Testis (tissue), 3 donors: Measurements from ENCODE around the gene DHDH. TPM values are rescaled to one million over a fixed set of nuclear protein-coding genes. Genes with fewer than 3 reads are reported as not detected.
A peak's percentile ranks its signal among the peaks of the same experiment; 100 is the strongest.

Experiments
- DNase-seq: peaks from one replicate; pipeline ENCODE4 v3.0.0-alpha.2; 2019
- H3K27ac ChIP-seq, 2 donors: fragments of 200-600 bp; sonication (generic); one replicate each; pipeline ENCODE4 v1.5.1; 2019
- H3K27me3 ChIP-seq: fragments of 200-600 bp; sonication (generic); one replicate; pipeline ENCODE4 v1.5.1; 2019
- H3K36me3 ChIP-seq: fragments of 200-600 bp; sonication (generic); one replicate; pipeline ENCODE4 v1.5.1; 2017; ENCODE audit warnings: low read depth; ENCODE audit errors: missing control alignments
- H3K4me1 ChIP-seq: fragments of 200-600 bp; sonication (generic); one replicate; pipeline ENCODE4 v1.5.1; 2019
- H3K4me3 ChIP-seq, 2 donors: fragments of 200-600 bp; sonication (generic); one replicate each; pipeline ENCODE4 v1.5.1; 2017 to 2019
- H3K9me3 ChIP-seq: fragments of 200-600 bp; sonication (generic); one replicate; pipeline ENCODE4 v1.5.1; 2017
- CTCF ChIP-seq, 3 experiments: fragments of 450-650 bp in 2 of 3; fragments of 200-600 bp in 1 of 3; sonication (generic) in 1 of 3; IDR thresholded peaks; one replicate each; pipeline ENCODE4 v1.5.1; 2016 to 2019; ENCODE audit warnings: antibody characterized with exemption in 3 of 3, mild to moderate bottlenecking in 2 of 3, moderate library complexity in 1 of 3
- POLR2A ChIP-seq: fragments of 450-650 bp; IDR thresholded peaks from one replicate; pipeline ENCODE4 v1.6.1; 2017; ENCODE audit warnings: antibody characterized with exemption, mild to moderate bottlenecking, moderate library complexity
- WGBS, 2 donors: methylation state at CpG; one replicate each; pipeline ENCODE4 v1.1.5; 2018; 5-methylcytosine and 5-hydroxymethylcytosine counted together
- intact Hi-C: fragments of 100-400 bp; cut with DNase I; formaldehyde crosslinking; loops from one replicate; pipeline ENCODE4 v1.15.1; 2023; ENCODE audit warnings: low total_unique reads
- polyA plus RNA-seq: library from polyadenylated mRNA; stranded (reverse); fragments of 350-450 nt; fragmentation: Illumina TruSeq; extraction: RNeasy Lipid Tissue Mini Kit (QIAGEN cat#74804); gene quantifications from one replicate; pipeline ENCODE4 v1.2.3, GENCODE V29; 2014; ENCODE audit warnings: low read depth, low replicate concordance; ENCODE audit not compliant: insufficient read depth
- total RNA-seq, 2 donors: library from RNA; depleted of rRNA; stranded (reverse); fragments of >200 nt; gene quantifications; one replicate each; pipeline ENCODE4 v1.2.3, GENCODE V29; 2016

Gene DHDH
- total and polyA plus RNA-seq, 3 donors from 2014 or later = 2.3 to 3.1 (median 2.4) TPM

DNA sequence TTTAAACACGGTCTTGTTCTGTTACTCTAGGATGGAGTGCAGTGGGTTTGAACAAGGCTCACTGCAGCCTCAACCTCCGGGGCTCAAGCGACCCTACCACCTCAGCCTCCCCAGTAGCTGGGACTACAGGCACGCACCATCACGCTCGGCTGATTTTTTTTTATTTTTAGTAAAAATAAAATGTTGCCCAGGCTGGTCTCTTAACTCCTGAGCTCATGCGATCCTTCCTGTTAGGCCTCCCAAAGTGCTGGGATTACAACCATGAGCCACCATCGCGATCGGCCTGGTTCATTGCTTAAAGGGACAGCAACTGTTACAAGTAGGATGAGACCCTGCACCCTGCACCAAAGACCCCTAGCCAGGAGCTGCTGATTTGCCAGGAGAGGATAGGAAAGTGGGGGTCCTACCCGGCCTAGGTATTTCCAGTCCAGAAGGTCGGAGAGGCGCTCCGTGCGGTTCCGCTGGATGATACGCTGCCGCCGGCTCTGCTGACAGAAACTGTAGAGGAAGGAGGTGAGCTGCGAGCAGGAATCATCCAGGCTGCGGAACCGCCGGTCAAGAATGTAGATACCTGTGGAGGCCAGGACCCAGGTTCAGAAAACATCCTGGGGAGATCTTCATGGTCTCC, 36.8 kb downstream of the DHDH start:
- Histone ChIP-seq H3K9me3 (no peaks in the 10 kb centered on the region), H3K36me3 (no peaks in the 10 kb centered on the region), H3K27ac (no peak overlapping the region), H3K4me1 (peaks cover 8% of the 10 kb centered on the region), H3K4me3 (peak overlapping the region in 1 of 2 donors; percentile 7), H3K27me3 (no peaks in the 10 kb centered on the region)
- no peak for DNase-seq
- no peak for TF ChIP-seq CTCF (IDR thresholded peaks at IDR 0.05)
- TF ChIP-seq POLR2A = no peak
- intact Hi-C loops = loop anchor here (10.0 kb wide), 1 partner anchor 175 kb away; no protein-coding TSS in a partner anchor
- WGBS, 2 donors = 57 to 79% methylated on average over 18 to 23 of the region's 23 CpGs

DNA sequence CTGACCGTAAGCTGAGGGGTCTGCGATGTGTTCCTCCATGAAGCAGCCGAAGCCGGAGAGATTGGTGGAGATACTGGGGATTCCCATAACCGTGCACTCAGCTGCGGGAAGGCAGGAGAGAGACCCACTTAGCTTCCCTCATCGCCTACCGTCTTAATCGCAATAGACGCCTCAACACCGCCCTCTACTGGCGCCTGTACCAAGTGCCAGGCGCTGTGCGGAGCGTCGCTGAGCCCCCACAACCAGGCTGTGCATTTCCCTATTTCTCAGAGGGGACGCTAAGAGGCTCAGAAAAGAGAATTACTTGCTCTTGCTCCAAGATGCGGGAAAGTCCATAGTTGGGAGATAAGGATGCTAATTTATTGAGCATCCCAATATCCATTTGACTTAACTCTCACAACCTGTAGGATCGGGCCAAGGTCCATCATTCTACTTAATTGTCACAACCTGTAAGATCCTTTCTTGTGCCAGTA, 37.5 kb downstream of the DHDH start:
- no peaks in the 10 kb centered on the region for H3K36me3 ChIP-seq
- intact Hi-C loops = loop anchor here (10.0 kb wide), 1 partner anchor 176 kb away; no protein-coding TSS in a partner anchor
- TF ChIP-seq POLR2A = no peak
- TF ChIP-seq CTCF (IDR thresholded peaks at IDR 0.05) = peak; percentile 67 to 85 (median 85)
- H3K4me1 ChIP-seq = peaks cover 6% of the 10 kb centered on the region
- WGBS, 2 donors = 17 to 18% methylated on average over 18 to 19 of the region's 19 CpGs
- H3K4me3 ChIP-seq = peak overlapping the region in 1 of 2 donors; percentile 7
- no peak overlapping the region for H3K27ac ChIP-seq
- no peaks in the 10 kb centered on the region for H3K9me3 ChIP-seq
- H3K27me3 ChIP-seq = no peaks in the 10 kb centered on the region
- peak; percentile 91 for DNase-seq

GRCh38 chr19:48975947-48976847, 42.7 kb downstream of the DHDH start:
- intact Hi-C loops = loop anchor here (10.0 kb wide), 1 partner anchor 181 kb away; no protein-coding TSS in a partner anchor
- Histone ChIP-seq H3K4me3 (no peak overlapping the region), H3K27me3 (no peaks in the 10 kb centered on the region), H3K27ac (no peak overlapping the region), H3K4me1 (no peaks in the 10 kb centered on the region), H3K36me3 (no peaks in the 10 kb centered on the region), H3K9me3 (no peaks in the 10 kb centered on the region)
- peak; percentile 72 for DNase-seq
- TF ChIP-seq POLR2A (no peak), CTCF (IDR thresholded peaks at IDR 0.05) (peak in 1 of 3 experiments; percentile 6)
- 91% methylated on average over 13 of the region's 13 CpGs for WGBS, 2 donors

- intact Hi-C loops = loop anchor here (10.0 kb wide), 1 partner anchor 182 kb away; no protein-coding TSS in a partner anchor
- H3K27ac ChIP-seq = no peak overlapping the region
- no peaks in the 10 kb centered on the region for H3K4me1 ChIP-seq
- 86 to 91% methylated on average over 2 of the region's 2 CpGs for WGBS, 2 donors
- no peak for DNase-seq
- no peaks in the 10 kb centered on the region for H3K27me3 ChIP-seq
- TF ChIP-seq CTCF (IDR thresholded peaks at IDR 0.05) (no peak), POLR2A (no peak)
- no peak overlapping the region for H3K4me3 ChIP-seq
- H3K9me3 ChIP-seq = no peaks in the 10 kb centered on the region
- no peaks in the 10 kb centered on the region for H3K36me3 ChIP-seq
Measured at GRCh38 chr19:48977061-48977460, 43.6 kb downstream of the DHDH start.
